H1 (cell line): ENCODE measurements around the gene PERCC1. TPM values are rescaled to one million over a fixed set of nuclear protein-coding genes. Genes with fewer than 3 reads are reported as not detected.

Source experiments
- BACH1 ChIP-seq: IDR thresholded peaks from 2 replicates; pipeline ENCODE4 v1.6.1; 2012; ENCODE audit warnings: low read length, improper control_type of control experiment
- CEBPB ChIP-seq: IDR thresholded peaks from 2 replicates; pipeline ENCODE4 v1.6.1; 2012; ENCODE audit warnings: low read depth, low read length
- YY1 ChIP-seq: IDR thresholded peaks from 2 replicates; pipeline ENCODE4 v1.6.1; 2011; ENCODE audit warnings: low read depth, mild to moderate bottlenecking, low read length
- polyA plus RNA-seq, 7 experiments: library from polyadenylated mRNA; depleted of rRNA in 3 of 7; stranded (reverse) in 5 of 7; unstranded in 2 of 7; fragments of >200 nt in 5 of 7; fragments of 200-250 nt in 2 of 7; gene quantifications; 1 replicate in 5 of 7; 2 replicates in 1 of 7; 4 replicates in 1 of 7; pipeline versions ENCODE4 v1.2.1 to v1.2.3, GENCODE V29; 2011 to 2013; ENCODE audit warnings: missing spikeins in 2 of 7, mixed read lengths in 2 of 7
- total RNA-seq: library from RNA; stranded (reverse); fragmentation: NEBNext Ultra II Directional; extraction: Animal tissue kit (Norgen Biotek cat#: 25700); gene quantifications from 2 replicates; pipeline ENCODE4 v1.2.1, GENCODE V29; 2021
- TF ChIP-seq, protein P1 (sequence below), 3 experiments: IDR thresholded peaks; 1 replicate in 2 of 3; 2 replicates in 1 of 3; pipeline versions ENCODE4 v1.5.1 to v1.6.1; 2011; ENCODE audit warnings: low read length in 3 of 3, mild to moderate bottlenecking in 3 of 3, inconsistent platforms in 2 of 3, low read depth in 1 of 3, moderate library complexity in 1 of 3; ENCODE audit not compliant: insufficient read depth in 1 of 3; ENCODE audit errors: control extremely low read depth in 1 of 3

PERCC1 gene
- total and polyA plus RNA-seq, 2 of the 8 experiments (the other 6 are each of a cell fraction or from before 2014, with no cell fraction given), result not detected

GRCh38 chr16:1434644-1435592, 4.0 kb downstream of the PERCC1 start (continued):
- TF ChIP-seq, protein P1, sequence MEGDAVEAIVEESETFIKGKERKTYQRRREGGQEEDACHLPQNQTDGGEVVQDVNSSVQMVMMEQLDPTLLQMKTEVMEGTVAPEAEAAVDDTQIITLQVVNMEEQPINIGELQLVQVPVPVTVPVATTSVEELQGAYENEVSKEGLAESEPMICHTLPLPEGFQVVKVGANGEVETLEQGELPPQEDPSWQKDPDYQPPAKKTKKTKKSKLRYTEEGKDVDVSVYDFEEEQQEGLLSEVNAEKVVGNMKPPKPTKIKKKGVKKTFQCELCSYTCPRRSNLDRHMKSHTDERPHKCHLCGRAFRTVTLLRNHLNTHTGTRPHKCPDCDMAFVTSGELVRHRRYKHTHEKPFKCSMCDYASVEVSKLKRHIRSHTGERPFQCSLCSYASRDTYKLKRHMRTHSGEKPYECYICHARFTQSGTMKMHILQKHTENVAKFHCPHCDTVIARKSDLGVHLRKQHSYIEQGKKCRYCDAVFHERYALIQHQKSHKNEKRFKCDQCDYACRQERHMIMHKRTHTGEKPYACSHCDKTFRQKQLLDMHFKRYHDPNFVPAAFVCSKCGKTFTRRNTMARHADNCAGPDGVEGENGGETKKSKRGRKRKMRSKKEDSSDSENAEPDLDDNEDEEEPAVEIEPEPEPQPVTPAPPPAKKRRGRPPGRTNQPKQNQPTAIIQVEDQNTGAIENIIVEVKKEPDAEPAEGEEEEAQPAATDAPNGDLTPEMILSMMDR (IDR thresholded peaks at IDR 0.05; ENCODE audit: control extremely low read depth in 1 of 3, insufficient read depth in 1 of 3, low read depth in 1 of 3, low read length in 3 of 3), result no peak
- TF ChIP-seq BACH1 (no peak), CEBPB (no peak), YY1 (no peak)
